Body of pancreas (tissue), 4 donors: ENCODE data around the gene SRBD1. TPM values are rescaled to one million over a fixed set of nuclear protein-coding genes. Genes with fewer than 3 reads are reported as not detected.

Experiments
- ATAC-seq: fragments of 150-250 bp; one replicate; pipeline ENCODE4 v1.9.1; 2016
- DNase-seq, 4 donors: peaks; one replicate each; pipeline ENCODE4 v3.0.0-alpha.2; 2019
- H3K27ac ChIP-seq, 4 donors: fragments of 200-600 bp; sonication (generic); 1 replicate in 3 of 4; 2 replicates in 1 of 4; pipeline versions ENCODE4 v1.5.1 to v1.6.1; 2016 to 2019; ENCODE audit warnings: mild to moderate bottlenecking in 1 of 4, mixed read lengths in 1 of 4, moderate library complexity in 1 of 4
- H3K27me3 ChIP-seq, 2 donors: fragments of 200-600 bp; sonication (generic); one replicate each; pipeline ENCODE4 v1.6.0; 2016; ENCODE audit warnings: mild to moderate bottlenecking in 1 of 2
- H3K36me3 ChIP-seq, 2 donors: fragments of 200-600 bp; sonication (generic); replicated peaks in 1 of 2; 2 replicates each; pipeline ENCODE4 v1.5.1; 2016; ENCODE audit warnings: low read depth in 2 of 2; ENCODE audit not compliant: insufficient read depth in 1 of 2
- H3K4me1 ChIP-seq: fragments of 200-600 bp; sonication (generic); one replicate; pipeline ENCODE4 v1.6.0; 2016
- H3K4me3 ChIP-seq, 2 donors: fragments of 200-600 bp; sonication (generic); 1 replicate in 1 of 2; 2 replicates in 1 of 2; pipeline ENCODE4 v1.5.1; 2016 to 2019
- H3K9me3 ChIP-seq, 3 donors: fragments of 200-600 bp; sonication (generic); 1 replicate in 2 of 3; 2 replicates in 1 of 3; pipeline ENCODE4 v1.5.1; 2016
- POLR2A ChIP-seq, 3 donors: fragments of 450-650 bp; IDR thresholded peaks; one replicate each; pipeline ENCODE4 v1.6.1; 2016; ENCODE audit warnings: antibody characterized with exemption in 3 of 3, mild to moderate bottlenecking in 2 of 3
- WGBS, 2 donors: methylation state at CpG; one replicate each; pipeline ENCODE4 v1.1.5; 2017; 5-methylcytosine and 5-hydroxymethylcytosine counted together
- intact Hi-C: fragments of 100-400 bp; cut with DNase I; formaldehyde crosslinking; loops from one replicate; pipeline ENCODE4 v1.15.1; 2023
- total RNA-seq, 2 donors: library from RNA; depleted of rRNA; stranded (reverse); fragments of >200 nt; gene quantifications; one replicate each; pipeline ENCODE4 v1.1.0, GENCODE V29; 2016
- TF ChIP-seq, protein P1 (sequence below), 7 experiments: fragments of 450-650 bp in 4 of 7; fragments of 200-600 bp in 3 of 7; sonication (generic) in 3 of 7; IDR thresholded peaks; one replicate each; pipeline ENCODE4 v1.5.1; 2016 to 2019; ENCODE audit warnings: antibody characterized with exemption in 7 of 7

Gene SRBD1
- total RNA-seq, 2 donors from 2014 or later = 14.8 to 21.4 TPM

DNA sequence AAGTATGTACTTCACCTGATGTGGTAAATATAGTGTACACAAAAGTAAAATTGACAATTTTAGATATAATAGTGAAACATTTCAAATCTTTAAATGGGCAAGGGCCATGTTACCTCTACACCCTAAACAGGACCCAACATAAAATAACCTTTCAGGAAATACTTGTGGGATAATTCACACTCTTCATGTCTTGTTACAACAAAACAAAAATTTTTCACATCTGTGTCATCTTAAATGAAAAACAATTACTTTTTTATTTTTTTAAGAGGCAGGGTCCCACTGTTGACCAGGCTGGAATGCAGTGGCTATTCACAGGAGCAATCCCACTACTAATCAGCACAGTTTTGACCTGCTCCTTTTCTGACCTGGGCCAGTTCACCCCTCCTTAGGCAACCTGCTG, 42.1 kb downstream of the SRBD1 start:
- H3K27ac ChIP-seq = peak overlapping the region in 1 of 4 donors; percentile 32
- no peaks in the 10 kb centered on the region for H3K27me3 ChIP-seq
- no peaks in the 10 kb centered on the region for H3K4me1 ChIP-seq
- H3K36me3 ChIP-seq = no peaks in the 10 kb centered on the region
- intact Hi-C loops = no loop called here
- H3K9me3 ChIP-seq = no peaks in the 10 kb centered on the region
- H3K4me3 ChIP-seq = no peak overlapping the region
- TF ChIP-seq, protein P1, sequence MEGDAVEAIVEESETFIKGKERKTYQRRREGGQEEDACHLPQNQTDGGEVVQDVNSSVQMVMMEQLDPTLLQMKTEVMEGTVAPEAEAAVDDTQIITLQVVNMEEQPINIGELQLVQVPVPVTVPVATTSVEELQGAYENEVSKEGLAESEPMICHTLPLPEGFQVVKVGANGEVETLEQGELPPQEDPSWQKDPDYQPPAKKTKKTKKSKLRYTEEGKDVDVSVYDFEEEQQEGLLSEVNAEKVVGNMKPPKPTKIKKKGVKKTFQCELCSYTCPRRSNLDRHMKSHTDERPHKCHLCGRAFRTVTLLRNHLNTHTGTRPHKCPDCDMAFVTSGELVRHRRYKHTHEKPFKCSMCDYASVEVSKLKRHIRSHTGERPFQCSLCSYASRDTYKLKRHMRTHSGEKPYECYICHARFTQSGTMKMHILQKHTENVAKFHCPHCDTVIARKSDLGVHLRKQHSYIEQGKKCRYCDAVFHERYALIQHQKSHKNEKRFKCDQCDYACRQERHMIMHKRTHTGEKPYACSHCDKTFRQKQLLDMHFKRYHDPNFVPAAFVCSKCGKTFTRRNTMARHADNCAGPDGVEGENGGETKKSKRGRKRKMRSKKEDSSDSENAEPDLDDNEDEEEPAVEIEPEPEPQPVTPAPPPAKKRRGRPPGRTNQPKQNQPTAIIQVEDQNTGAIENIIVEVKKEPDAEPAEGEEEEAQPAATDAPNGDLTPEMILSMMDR (IDR thresholded peaks at IDR 0.05) = no peak
- TF ChIP-seq POLR2A (IDR thresholded peaks at IDR 0.05) = no peak
- no peak for DNase-seq
- no peak for ATAC-seq

DNA sequence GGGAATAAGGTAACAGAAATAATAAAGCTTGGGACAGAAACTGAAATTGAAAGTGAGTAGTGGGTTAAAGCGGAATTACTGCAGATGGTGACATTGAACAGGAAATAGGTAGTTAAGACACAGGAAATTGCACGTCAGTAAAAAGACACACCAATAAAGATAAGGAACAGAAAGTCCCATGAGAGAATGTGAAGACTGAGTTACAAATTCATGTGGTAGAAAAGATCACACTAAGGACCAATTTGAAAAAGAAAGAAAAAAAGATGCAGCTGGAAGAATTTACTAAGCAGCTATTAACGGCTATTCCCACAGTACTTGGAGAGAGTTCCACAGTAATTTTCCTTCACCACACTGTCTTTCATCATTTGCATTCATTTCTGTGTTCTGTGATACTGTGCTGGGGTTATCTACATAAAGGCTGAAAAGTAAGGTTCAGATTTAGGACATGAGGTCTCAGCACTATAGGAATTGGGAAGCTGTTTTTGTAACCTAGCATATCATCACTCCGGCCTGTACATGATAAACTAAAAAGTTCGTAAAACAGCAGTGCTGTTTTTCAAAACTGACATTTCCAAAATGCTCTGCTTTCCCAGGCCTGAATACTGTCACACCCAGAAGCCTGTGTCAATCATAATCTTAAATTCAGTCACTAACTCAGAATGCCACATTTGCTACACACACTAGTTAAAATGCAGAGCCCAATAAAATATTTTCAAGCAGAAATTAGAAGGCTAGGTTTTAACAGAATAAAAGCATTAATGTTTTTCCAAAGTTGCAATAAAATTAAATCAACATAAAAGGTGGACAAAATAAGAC, 42.9 kb downstream of the SRBD1 start:
- intact Hi-C loops = no loop called here

DNA sequence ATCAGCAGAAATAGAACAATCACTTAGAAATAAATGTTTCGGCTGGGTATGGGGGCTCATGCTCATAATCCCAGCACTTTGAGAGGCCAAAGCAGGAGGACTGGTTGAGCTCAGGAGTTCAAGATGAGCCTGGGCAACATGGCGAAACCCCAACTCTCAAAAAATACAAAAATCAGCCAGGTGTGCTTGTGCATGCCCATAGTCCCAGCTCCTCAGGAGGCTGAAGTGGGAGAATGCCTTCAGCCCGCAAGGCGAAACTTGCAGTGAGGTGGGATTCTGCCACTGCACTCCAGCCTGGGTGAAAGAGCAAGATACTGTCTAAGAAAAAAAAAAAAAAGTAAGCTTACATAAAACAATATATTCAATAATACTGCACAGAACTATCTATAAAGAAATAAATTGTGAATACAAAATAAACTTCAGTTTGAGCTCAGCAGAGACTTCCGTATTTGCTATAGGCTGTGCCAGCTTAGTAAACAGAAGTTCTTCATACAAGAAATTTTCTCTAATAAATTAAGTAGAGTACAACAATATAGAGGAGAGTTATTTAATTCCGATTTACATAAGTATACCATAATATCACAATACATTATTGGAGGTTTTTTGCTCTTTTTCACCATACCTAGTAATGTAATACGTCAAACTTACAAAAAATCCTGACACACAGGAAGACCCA, 43.6 kb downstream of the SRBD1 start:
- H3K36me3 ChIP-seq = no peaks in the 10 kb centered on the region
- H3K4me3 ChIP-seq = no peak overlapping the region
- no peak for DNase-seq
- H3K27ac ChIP-seq = peak overlapping the region in 1 of 4 donors; percentile 32
- TF ChIP-seq, protein P1 (IDR thresholded peaks at IDR 0.05) = no peak
- no peak for TF ChIP-seq POLR2A (IDR thresholded peaks at IDR 0.05)
- H3K4me1 ChIP-seq = no peaks in the 10 kb centered on the region
- H3K9me3 ChIP-seq = no peaks in the 10 kb centered on the region
- no peaks in the 10 kb centered on the region for H3K27me3 ChIP-seq
- ATAC-seq = no peak
- 84 to 92% methylated on average over 7 of the region's 7 CpGs for WGBS, 2 donors
- intact Hi-C loops = no loop called here

More for the DNA sequence above, 42.9 kb downstream of the SRBD1 start:
- Histone ChIP-seq H3K27me3 (no peaks in the 10 kb centered on the region), H3K36me3 (no peaks in the 10 kb centered on the region), H3K4me1 (no peaks in the 10 kb centered on the region), H3K9me3 (no peaks in the 10 kb centered on the region), H3K27ac (peak overlapping the region in 1 of 4 donors; percentile 32), H3K4me3 (no peak overlapping the region)
- ATAC-seq (no peak), DNase-seq (no peak)
- TF ChIP-seq POLR2A (IDR thresholded peaks at IDR 0.05) = no peak
- TF ChIP-seq, protein P1 (IDR thresholded peaks at IDR 0.05) = no peak
- 62 to 76% methylated on average over 5 of the region's 5 CpGs for WGBS, 2 donors

DNA sequence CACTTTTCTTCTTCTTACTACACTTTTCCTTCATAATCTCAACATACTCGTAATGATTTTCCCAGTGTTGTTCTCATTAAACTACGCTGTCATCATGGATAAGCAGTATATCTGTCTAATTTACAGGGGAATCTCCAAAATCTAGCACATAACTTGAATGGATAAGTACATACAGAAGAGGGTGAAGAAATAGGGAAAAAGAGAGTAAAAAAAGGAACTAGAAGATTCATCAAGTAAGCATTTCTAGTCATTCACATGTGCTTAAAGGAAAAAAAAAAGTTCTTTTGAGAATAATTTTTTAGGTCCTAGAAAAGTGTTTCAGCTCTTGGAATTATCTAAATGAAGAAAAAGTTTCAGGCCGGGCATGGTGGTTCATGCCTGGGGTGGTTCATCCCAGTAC, 51.6 kb downstream of the SRBD1 start:
- Histone ChIP-seq H3K4me3 (no peak overlapping the region), H3K27me3 (no peaks in the 10 kb centered on the region), H3K9me3 (no peaks in the 10 kb centered on the region), H3K27ac (no peak overlapping the region), H3K36me3 (no peaks in the 10 kb centered on the region), H3K4me1 (no peaks in the 10 kb centered on the region)
- TF ChIP-seq, protein P1 (IDR thresholded peaks at IDR 0.05) = no peak
- no peak for TF ChIP-seq POLR2A (IDR thresholded peaks at IDR 0.05)
- 87 to 98% methylated on average over 3 of the region's 3 CpGs for WGBS, 2 donors
- ATAC-seq (no peak), DNase-seq (no peak)
- intact Hi-C loops = no loop called here
